Lower lobe of right lung (tissue), 2 donors: ENCODE measurements around the gene RAET1E. TPM values are rescaled to one million over a fixed set of nuclear protein-coding genes. Genes with fewer than 3 reads are reported as not detected.

Experiments used
- ATAC-seq, 2 donors: fragments of 200-7000 bp; cut with Tn5 transposase; one replicate each; pipeline ENCODE4 v1.9.1; 2020 to 2022; ENCODE audit warnings: mild to moderate bottlenecking in 2 of 2, moderate library complexity in 2 of 2
- DNase-seq: peaks from one replicate; pipeline ENCODE4 v3.0.0-alpha.2; 2020
- H3K27ac ChIP-seq: fragments of 200-600 bp; one replicate; pipeline ENCODE4 v1.8.0; 2022
- H3K27me3 ChIP-seq: fragments of 200-600 bp; one replicate; pipeline ENCODE4 v1.8.0; 2022; ENCODE audit warnings: low read depth
- H3K36me3 ChIP-seq: fragments of 200-600 bp; one replicate; pipeline ENCODE4 v1.8.0; 2022; ENCODE audit warnings: mild to moderate bottlenecking
- H3K4me1 ChIP-seq: fragments of 200-600 bp; one replicate; pipeline ENCODE4 v1.8.0; 2022
- H3K4me3 ChIP-seq: fragments of 200-600 bp; one replicate; pipeline ENCODE4 v1.8.0; 2022; ENCODE audit warnings: mild to moderate bottlenecking
- H3K9me3 ChIP-seq: fragments of 200-600 bp; one replicate; pipeline ENCODE4 v1.8.0; 2022
- CTCF ChIP-seq: fragments of 200-600 bp; IDR thresholded peaks from one replicate; pipeline ENCODE4 v1.8.0; 2022; ENCODE audit warnings: antibody characterized with exemption, mild to moderate bottlenecking
- intact Hi-C: fragments of 100-400 bp; cut with DNase I; formaldehyde crosslinking; loops from one replicate; pipeline ENCODE4 v1.11.0; 2022
- total RNA-seq: library from RNA; stranded (reverse); fragmentation: NEBNext Ultra II Directional; extraction: Animal tissue kit (Norgen Biotek cat#: 25700); gene quantifications from one replicate; pipeline ENCODE4 v1.2.1, GENCODE V29; 2021
- donor health status: DM: no; HTN: yes; CAD: no; lungs with severe emphysema.

RAET1E gene
- total RNA-seq, 1 donor from 2014 or later = not detected

- H3K27me3 ChIP-seq = no peaks in the 10 kb centered on the region
- intact Hi-C loops = no loop called here
These were observed 28.5 kb downstream of the RAET1E start for GRCh38 chr6:149869275-149869892.

GRCh38 chr6:149867876-149868640 is 29.9 kb downstream of the RAET1E start:
- Histone ChIP-seq H3K4me3 (no peak overlapping the region), H3K27ac (no peak overlapping the region), H3K27me3 (no peaks in the 10 kb centered on the region), H3K36me3 (no peaks in the 10 kb centered on the region), H3K9me3 (no peaks in the 10 kb centered on the region), H3K4me1 (peaks cover 7% of the 10 kb centered on the region)
- no peak for TF ChIP-seq CTCF
- ATAC-seq (no peak), DNase-seq (no peak)
- intact Hi-C loops = no loop called here

More at GRCh38 chr6:149869275-149869892, 28.5 kb downstream of the RAET1E start:
- no peak for TF ChIP-seq CTCF
- Histone ChIP-seq H3K4me3 (no peak overlapping the region), H3K9me3 (no peaks in the 10 kb centered on the region), H3K27ac (no peak overlapping the region), H3K36me3 (no peaks in the 10 kb centered on the region), H3K4me1 (peaks cover 5% of the 10 kb centered on the region)
- no peak for DNase-seq
- no peak for ATAC-seq

- intact Hi-C loops = no loop called here
- H3K27me3 ChIP-seq = no peaks in the 10 kb centered on the region
These were observed 33.1 kb downstream of the RAET1E start for GRCh38 chr6:149864578-149865535.

GRCh38 chr6:149863698-149864577 is 34.0 kb downstream of the RAET1E start, which contains the start of gene LRP11:
LRP11 (minus strand) TSS chr6:149864359; CDS start chr6:149864020, 339 bp downstream.
- H3K9me3 ChIP-seq = no peaks in the 10 kb centered on the region
- H3K4me1 ChIP-seq = peaks cover 33% of the 10 kb centered on the region
- ATAC-seq (peak; percentile 96), DNase-seq (peak; percentile 89)
- H3K36me3 ChIP-seq = no peaks in the 10 kb centered on the region
- intact Hi-C loops = no loop called here
- no peak for TF ChIP-seq CTCF
- H3K27ac ChIP-seq = peak within 1 kb of the TSS; percentile 91
- no peaks in the 10 kb centered on the region for H3K27me3 ChIP-seq
- peak within 1 kb of the TSS; percentile 75 for H3K4me3 ChIP-seq

More at GRCh38 chr6:149864578-149865535, 33.1 kb downstream of the RAET1E start:
- Histone ChIP-seq H3K27ac (peak overlapping the region; percentile 91), H3K36me3 (no peaks in the 10 kb centered on the region), H3K4me3 (peak overlapping the region; percentile 75), H3K9me3 (no peaks in the 10 kb centered on the region), H3K4me1 (peaks cover 29% of the 10 kb centered on the region)
- DNase-seq (no peak), ATAC-seq (peak; percentile 56 to 70)
- peak; percentile 62 for TF ChIP-seq CTCF
